Trophoblast cell (in vitro differentiated cells and primary cell): Measurements from ENCODE around the gene PSG11.
A peak's percentile ranks its signal among the peaks of the same experiment; 100 is the strongest.
"Not testable (repeated sequence)": the region's sequence is repeated elsewhere in the genome, so short reads cannot be mapped to it uniquely, and the experiment has no call there.

Source experiments
- DNase-seq, 2 donors: peaks; one replicate each; pipeline ENCODE4 v3.0.0-alpha.2; 2016
- H2AFZ ChIP-seq: 2 replicates; pipeline ENCODE4 v1.6.1; 2013; ENCODE audit warnings: low read length, moderate library complexity, mild to moderate bottlenecking; ENCODE audit not compliant: insufficient read depth, poor library complexity
- H2AK5ac ChIP-seq: 2 replicates; pipeline ENCODE4 v1.6.1; 2013; ENCODE audit warnings: mild to moderate bottlenecking, low read length
- H2BK120ac ChIP-seq: 2 replicates; pipeline ENCODE4 v1.6.1; 2013; ENCODE audit warnings: low read length, mild to moderate bottlenecking, moderate library complexity; ENCODE audit not compliant: insufficient read depth, poor library complexity
- H2BK12ac ChIP-seq: 2 replicates; pipeline ENCODE4 v1.6.1; 2013; ENCODE audit warnings: mild to moderate bottlenecking, low read length, moderate library complexity
- H2BK5ac ChIP-seq: 2 replicates; pipeline ENCODE4 v1.6.1; 2013; ENCODE audit warnings: low read length, low read depth, moderate library complexity, mild to moderate bottlenecking; ENCODE audit not compliant: poor library complexity
- H3K14ac ChIP-seq: 2 replicates; pipeline ENCODE4 v1.6.1; 2013; ENCODE audit warnings: mild to moderate bottlenecking, low read length
- H3K18ac ChIP-seq: 2 replicates; pipeline ENCODE4 v1.6.1; 2013; ENCODE audit warnings: mild to moderate bottlenecking, low read length
- H3K23ac ChIP-seq: 2 replicates; pipeline ENCODE4 v1.6.1; 2013; ENCODE audit warnings: low read length
- H3K27ac ChIP-seq: 2 replicates; pipeline ENCODE4 v1.5.1; 2013; ENCODE audit warnings: low read depth, mild to moderate bottlenecking, inconsistent platforms, low read length, moderate library complexity
- H3K27me3 ChIP-seq: 2 replicates; pipeline ENCODE4 v1.6.1; 2013; ENCODE audit warnings: inconsistent platforms, mild to moderate bottlenecking, low read length, moderate library complexity; ENCODE audit not compliant: insufficient read depth
- H3K36me3 ChIP-seq, 2 experiments: 1 replicate in 1 of 2; 2 replicates in 1 of 2; pipeline ENCODE4 v1.6.1; 2013; ENCODE audit warnings: low read length in 2 of 2, mild to moderate bottlenecking in 2 of 2, moderate library complexity in 1 of 2; ENCODE audit not compliant: insufficient read depth in 2 of 2, control insufficient read depth in 1 of 2
- H3K4ac ChIP-seq: 2 replicates; pipeline ENCODE4 v1.6.1; 2013; ENCODE audit warnings: low read depth, mild to moderate bottlenecking, low read length, moderate library complexity
- H3K4me1 ChIP-seq, 2 experiments: 1 replicate in 1 of 2; 2 replicates in 1 of 2; pipeline ENCODE4 v1.6.1; 2013; ENCODE audit warnings: low read length in 2 of 2, mild to moderate bottlenecking in 2 of 2, moderate library complexity in 1 of 2; ENCODE audit not compliant: insufficient read depth in 2 of 2, control insufficient read depth in 1 of 2
- H3K4me2 ChIP-seq: 2 replicates; pipeline ENCODE4 v1.6.1; 2013; ENCODE audit warnings: inconsistent platforms, mild to moderate bottlenecking, low read length, moderate library complexity
- H3K4me3 ChIP-seq: 2 replicates; pipeline ENCODE4 v1.5.1; 2013; ENCODE audit warnings: mild to moderate bottlenecking, low read depth, low read length, inconsistent platforms
- H3K79me1 ChIP-seq: one replicate; pipeline ENCODE4 v1.6.1; 2013; ENCODE audit warnings: low read length
- H3K79me2 ChIP-seq: 2 replicates; pipeline ENCODE4 v1.6.1; 2013; ENCODE audit warnings: low read length, mild to moderate bottlenecking; ENCODE audit not compliant: control insufficient read depth, insufficient read depth, poor library complexity
- H3K9ac ChIP-seq: 2 replicates; pipeline ENCODE4 v1.6.1; 2013; ENCODE audit warnings: mild to moderate bottlenecking, low read length
- H3K9me3 ChIP-seq: 2 replicates; pipeline ENCODE4 v1.6.1; 2013; ENCODE audit warnings: low read depth, mild to moderate bottlenecking, control low read depth, inconsistent platforms, low read length; ENCODE audit not compliant: insufficient read depth
- H4K12ac ChIP-seq: 2 replicates; pipeline ENCODE4 v1.6.1; 2013; ENCODE audit warnings: low read depth, mild to moderate bottlenecking, low read length, moderate library complexity
- H4K8ac ChIP-seq: 2 replicates; pipeline ENCODE4 v1.6.1; 2013; ENCODE audit warnings: low read depth, mild to moderate bottlenecking, low read length, moderate library complexity
- H4K91ac ChIP-seq: one replicate; pipeline ENCODE4 v1.6.1; 2013; ENCODE audit warnings: low read depth, mild to moderate bottlenecking, low read length, moderate library complexity
- WGBS: extraction: QIAGEN DNeasy Blood & Tissue Kit; methylation state at CpG from one replicate; pipeline ENCODE4 v1.1.7; 2013; ENCODE audit warnings: missing lambda C conversion rate; ENCODE audit not compliant: insufficient read length, insufficient coverage; ENCODE audit errors: extremely low coverage; 5-methylcytosine and 5-hydroxymethylcytosine counted together

PSG11 gene

DNA sequence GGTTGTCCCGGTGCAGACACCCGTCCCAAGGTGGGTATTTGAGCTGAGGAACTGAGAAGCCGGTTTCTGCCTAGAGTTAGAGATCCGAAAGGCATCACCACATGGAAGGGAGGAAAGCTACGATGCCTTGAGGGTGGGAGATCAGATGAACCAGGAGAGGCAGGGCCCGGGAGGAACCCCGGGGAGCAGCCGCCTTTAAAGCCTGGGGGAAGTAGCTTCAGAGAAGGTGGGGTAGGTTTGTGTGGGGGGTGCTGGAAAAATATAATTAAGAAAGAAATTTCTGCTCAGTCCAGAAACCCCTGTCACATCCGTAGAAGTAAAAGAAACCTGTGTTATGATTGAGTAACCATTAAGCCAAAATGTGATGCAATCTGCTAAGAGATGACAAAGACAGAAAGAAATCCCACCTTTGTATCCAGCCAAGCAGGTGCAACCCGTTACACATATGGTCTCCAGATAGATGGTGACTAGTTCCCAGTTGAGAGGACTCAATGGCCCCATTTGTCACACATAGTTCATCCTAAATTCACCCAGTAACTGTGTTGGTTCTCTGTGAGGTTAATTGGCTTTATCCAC, 34.2 kb downstream of the PSG11 start:
- H2AFZ ChIP-seq, H3K79me2 ChIP-seq, H4K91ac ChIP-seq, H3K9ac ChIP-seq, H2BK120ac ChIP-seq, H3K27ac ChIP-seq, H3K27me3 ChIP-seq, H2AK5ac ChIP-seq, H3K79me1 ChIP-seq, H2BK12ac ChIP-seq, H3K4ac ChIP-seq, H3K4me1 ChIP-seq, H3K36me3 ChIP-seq, H3K18ac ChIP-seq, H4K8ac ChIP-seq, H4K12ac ChIP-seq, H2BK5ac ChIP-seq, H3K14ac ChIP-seq, H3K4me3 ChIP-seq, H3K23ac ChIP-seq, H3K4me2 ChIP-seq: not testable (repeated sequence)
- H3K9me3 ChIP-seq = peaks cover 19% of the 10 kb centered on the region
- WGBS = no CpG with 5 or more reads among the region's 10 CpGs
- peak in 1 of 2 donors; percentile 73 for DNase-seq

- no peaks in the 10 kb centered on the region for H3K4me1 ChIP-seq
- no peak for DNase-seq
- no peak overlapping the region for H3K18ac ChIP-seq
- no peak overlapping the region for H4K8ac ChIP-seq
- H3K23ac ChIP-seq = no peak overlapping the region
- no peak overlapping the region for H3K9ac ChIP-seq
- H3K27ac ChIP-seq = no peak overlapping the region
- H3K79me1 ChIP-seq = no peaks in the 10 kb centered on the region
- H3K9me3 ChIP-seq = peaks cover 14% of the 10 kb centered on the region
- H2BK5ac ChIP-seq = no peak overlapping the region
- no peaks in the 10 kb centered on the region for H3K27me3 ChIP-seq
- H2AFZ ChIP-seq = no peak overlapping the region
- H4K91ac ChIP-seq = no peak overlapping the region
- no peak overlapping the region for H2BK120ac ChIP-seq
- no peaks in the 10 kb centered on the region for H3K36me3 ChIP-seq
- no peak overlapping the region for H4K12ac ChIP-seq
- H3K79me2 ChIP-seq = no peaks in the 10 kb centered on the region
- H3K4me3 ChIP-seq = no peak overlapping the region
- no peak overlapping the region for H2BK12ac ChIP-seq
- H3K4me2 ChIP-seq = no peak overlapping the region
- no peak overlapping the region for H2AK5ac ChIP-seq
- no CpG with 5 or more reads among the region's 7 CpGs for WGBS
- H3K14ac ChIP-seq = no peak overlapping the region
- no peak overlapping the region for H3K4ac ChIP-seq
These were observed 36.4 kb downstream of the PSG11 start for GRCh38 chr19:42989851-42990250.

DNA sequence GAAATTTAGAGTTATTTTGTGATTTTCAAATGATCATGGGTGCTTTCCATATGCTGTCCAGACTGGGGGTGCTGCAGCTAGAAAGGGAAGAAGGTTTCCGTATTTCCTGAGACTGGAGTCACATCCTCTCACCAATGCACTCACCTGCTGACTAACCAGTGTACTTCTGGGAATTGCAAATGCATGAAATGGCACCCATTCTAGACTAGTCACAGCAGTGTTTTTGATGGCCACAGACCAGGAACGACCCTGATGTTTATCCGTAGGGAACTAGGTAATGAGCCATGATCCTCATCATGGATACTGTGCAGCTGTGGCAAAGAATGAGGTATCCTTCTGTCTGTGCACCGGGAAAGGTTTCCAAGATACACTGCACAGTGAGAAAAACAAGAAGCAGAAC, 37.1 kb downstream of the PSG11 start:
- not testable (repeated sequence) for H4K91ac ChIP-seq, H2BK120ac ChIP-seq, DNase-seq, H3K4me2 ChIP-seq, H3K36me3 ChIP-seq, H3K27ac ChIP-seq, H2BK12ac ChIP-seq, H3K4me1 ChIP-seq, H2AFZ ChIP-seq, H3K23ac ChIP-seq, H2BK5ac ChIP-seq, H3K18ac ChIP-seq, H3K4ac ChIP-seq, H4K12ac ChIP-seq, H3K79me2 ChIP-seq, H3K9ac ChIP-seq, H3K4me3 ChIP-seq, H3K27me3 ChIP-seq, H4K8ac ChIP-seq, H3K79me1 ChIP-seq, H2AK5ac ChIP-seq, H3K14ac ChIP-seq
- peaks cover 12% of the 10 kb centered on the region for H3K9me3 ChIP-seq
- WGBS = no CpG with 5 or more reads among the region's 4 CpGs

- H3K36me3 ChIP-seq, H3K27me3 ChIP-seq, H2BK5ac ChIP-seq, H3K4me2 ChIP-seq, H3K4ac ChIP-seq, H4K12ac ChIP-seq, H2AFZ ChIP-seq, H3K4me1 ChIP-seq, DNase-seq, H3K27ac ChIP-seq, H2BK12ac ChIP-seq, H3K4me3 ChIP-seq, H3K9ac ChIP-seq, H3K14ac ChIP-seq, H3K23ac ChIP-seq, H2AK5ac ChIP-seq, H3K79me2 ChIP-seq, H4K91ac ChIP-seq, H2BK120ac ChIP-seq, H4K8ac ChIP-seq, H3K18ac ChIP-seq, H3K79me1 ChIP-seq: not testable (repeated sequence)
- WGBS = no CpG with 5 or more reads among the region's 1 CpG
- H3K9me3 ChIP-seq = peaks cover 13% of the 10 kb centered on the region
These were observed 38.1 kb downstream of the PSG11 start for GRCh38 chr19:42988206-42988605.
